ENCODE data around the gene DICER1.

Gene DICER1

GRCh38 chr14:95041477-95042020 is 115.8 kb downstream of the DICER1 start:
- no peaks in the 10 kb centered on the region for H3K79me2 ChIP-seq (ENCODE audit: insufficient read depth, low read length)
- H3K4me2 ChIP-seq (ENCODE audit: low read depth, low read length, poor library complexity, severe bottlenecking): no peak overlapping the region
- H2AFZ ChIP-seq (ENCODE audit: low read length): no peak overlapping the region
- no peaks in the 10 kb centered on the region for H4K20me1 ChIP-seq (ENCODE audit: insufficient read depth, low read length, poor library complexity, severe bottlenecking)
- no peaks in the 10 kb centered on the region for H3K4me1 ChIP-seq (ENCODE audit: insufficient read depth, low read length, poor library complexity, severe bottlenecking)
- H3F3A ChIP-seq (ENCODE audit: low read depth): no peaks in the 10 kb centered on the region
- H3K9me3 ChIP-seq (ENCODE audit: insufficient read depth, low read depth, low read length): no peaks in the 10 kb centered on the region; the same call in 1 of the 2 replicates
- no peak overlapping the region for H3K9ac ChIP-seq (ENCODE audit: low read depth, low read length, poor library complexity, severe bottlenecking)
- no peaks in the 10 kb centered on the region for H3K9me2 ChIP-seq (replicated peaks; ENCODE audit: low read depth, low read length)
- TF ChIP-seq CTCF (conservative IDR thresholded peaks at IDR 0.05; ENCODE audit: low read length) (no peak), EZH2phosphoT487 (IDR thresholded peaks at IDR 0.05; ENCODE audit: borderline replicate concordance) (no peak)
- H3K27me3 ChIP-seq (ENCODE audit: insufficient read depth, low read length, poor library complexity, severe bottlenecking): no peaks in the 10 kb centered on the region
- no peak overlapping the region for H3K4me3 ChIP-seq (ENCODE audit: low read length, poor library complexity, severe bottlenecking)
- H3K36me3 ChIP-seq (ENCODE audit: insufficient read depth, low read length): no peaks in the 10 kb centered on the region

GRCh38 chr14:95040708-95041476 is 116.4 kb downstream of the DICER1 start:
- Histone ChIP-seq H2AFZ (ENCODE audit: low read length) (no peak overlapping the region), H3K4me2 (ENCODE audit: low read depth, low read length, poor library complexity, severe bottlenecking) (no peak overlapping the region), H3K4me3 (ENCODE audit: low read length, poor library complexity, severe bottlenecking) (no peak overlapping the region), H3F3A (ENCODE audit: low read depth) (no peaks in the 10 kb centered on the region), H3K9me3 (ENCODE audit: insufficient read depth, low read depth, low read length) (no peaks in the 10 kb centered on the region; the same call in 1 of the 2 replicates), H3K9me2 (replicated peaks; ENCODE audit: low read depth, low read length) (no peaks in the 10 kb centered on the region), H3K79me2 (ENCODE audit: insufficient read depth, low read length) (no peaks in the 10 kb centered on the region), H3K36me3 (ENCODE audit: insufficient read depth, low read length) (no peaks in the 10 kb centered on the region), H4K20me1 (ENCODE audit: insufficient read depth, low read length, poor library complexity, severe bottlenecking) (no peaks in the 10 kb centered on the region), H3K4me1 (ENCODE audit: insufficient read depth, low read length, poor library complexity, severe bottlenecking) (no peaks in the 10 kb centered on the region), H3K27me3 (ENCODE audit: insufficient read depth, low read length, poor library complexity, severe bottlenecking) (no peaks in the 10 kb centered on the region), H3K9ac (ENCODE audit: low read depth, low read length, poor library complexity, severe bottlenecking) (no peak overlapping the region)
- TF ChIP-seq CTCF (conservative IDR thresholded peaks at IDR 0.05; ENCODE audit: low read length) (no peak), EZH2phosphoT487 (IDR thresholded peaks at IDR 0.05; ENCODE audit: borderline replicate concordance) (no peak)

- TF ChIP-seq CTCF (conservative IDR thresholded peaks at IDR 0.05; ENCODE audit: low read length): no peak
- H3F3A ChIP-seq (ENCODE audit: low read depth): no peaks in the 10 kb centered on the region
- H3K9ac ChIP-seq (ENCODE audit: low read depth, low read length, poor library complexity, severe bottlenecking): no peak overlapping the region
- H3K9me2 ChIP-seq (replicated peaks; ENCODE audit: low read depth, low read length): no peaks in the 10 kb centered on the region
- H2AFZ ChIP-seq (ENCODE audit: low read length): no peak overlapping the region
- no peaks in the 10 kb centered on the region for H4K20me1 ChIP-seq (ENCODE audit: insufficient read depth, low read length, poor library complexity, severe bottlenecking)
- no peaks in the 10 kb centered on the region for H3K27me3 ChIP-seq (ENCODE audit: insufficient read depth, low read length, poor library complexity, severe bottlenecking)
- H3K4me3 ChIP-seq (ENCODE audit: low read length, poor library complexity, severe bottlenecking): no peak overlapping the region
- no peaks in the 10 kb centered on the region for H3K36me3 ChIP-seq (ENCODE audit: insufficient read depth, low read length)
- no peak overlapping the region for H3K4me2 ChIP-seq (ENCODE audit: low read depth, low read length, poor library complexity, severe bottlenecking)
- no peaks in the 10 kb centered on the region for H3K9me3 ChIP-seq (ENCODE audit: insufficient read depth, low read depth, low read length)
- no peaks in the 10 kb centered on the region for H3K4me1 ChIP-seq (ENCODE audit: insufficient read depth, low read length, poor library complexity, severe bottlenecking)
- H3K79me2 ChIP-seq (ENCODE audit: insufficient read depth, low read length): no peaks in the 10 kb centered on the region
Measured at GRCh38 chr14:95039993-95040348, 117.4 kb downstream of the DICER1 start.

All from Loucy (cell line).